ENCODE measurements around the gene OR2AE1.

DNA sequence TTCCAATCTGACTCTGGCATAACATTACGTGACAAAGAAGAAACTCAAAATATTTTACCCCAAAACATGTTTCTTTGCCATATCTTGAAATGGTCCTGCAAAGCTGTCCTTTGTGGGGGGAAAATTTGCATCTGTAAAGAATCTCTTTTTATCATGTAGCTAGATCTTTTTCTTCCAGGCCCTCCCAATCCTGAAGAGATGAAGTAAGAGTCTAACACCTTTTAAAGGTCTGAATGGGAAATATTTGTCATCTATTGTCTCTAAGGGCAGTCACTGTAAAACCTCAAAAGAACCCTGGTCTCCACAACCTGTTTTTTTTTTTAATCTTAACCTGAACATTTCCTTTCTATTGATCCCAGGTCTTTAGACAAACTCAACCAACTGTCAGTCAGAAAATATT lies 8.6 kb downstream of the OR2AE1 start:
- TF ChIP-seq, protein P1, sequence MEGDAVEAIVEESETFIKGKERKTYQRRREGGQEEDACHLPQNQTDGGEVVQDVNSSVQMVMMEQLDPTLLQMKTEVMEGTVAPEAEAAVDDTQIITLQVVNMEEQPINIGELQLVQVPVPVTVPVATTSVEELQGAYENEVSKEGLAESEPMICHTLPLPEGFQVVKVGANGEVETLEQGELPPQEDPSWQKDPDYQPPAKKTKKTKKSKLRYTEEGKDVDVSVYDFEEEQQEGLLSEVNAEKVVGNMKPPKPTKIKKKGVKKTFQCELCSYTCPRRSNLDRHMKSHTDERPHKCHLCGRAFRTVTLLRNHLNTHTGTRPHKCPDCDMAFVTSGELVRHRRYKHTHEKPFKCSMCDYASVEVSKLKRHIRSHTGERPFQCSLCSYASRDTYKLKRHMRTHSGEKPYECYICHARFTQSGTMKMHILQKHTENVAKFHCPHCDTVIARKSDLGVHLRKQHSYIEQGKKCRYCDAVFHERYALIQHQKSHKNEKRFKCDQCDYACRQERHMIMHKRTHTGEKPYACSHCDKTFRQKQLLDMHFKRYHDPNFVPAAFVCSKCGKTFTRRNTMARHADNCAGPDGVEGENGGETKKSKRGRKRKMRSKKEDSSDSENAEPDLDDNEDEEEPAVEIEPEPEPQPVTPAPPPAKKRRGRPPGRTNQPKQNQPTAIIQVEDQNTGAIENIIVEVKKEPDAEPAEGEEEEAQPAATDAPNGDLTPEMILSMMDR (IDR thresholded peaks at IDR 0.05), result no peak
- TF ChIP-seq POLR2A (IDR thresholded peaks at IDR 0.05) (no peak), EP300 (IDR thresholded peaks at IDR 0.05; ENCODE audit: low read depth) (no peak), POLR2AphosphoS5 (IDR thresholded peaks at IDR 0.05) (no peak)
